Caco-2 (cell line): ENCODE data around the gene IBA57. TPM values are rescaled to one million over a fixed set of nuclear protein-coding genes. Genes with fewer than 3 reads are reported as not detected.
"Not testable (repeated sequence)": the region's sequence is repeated elsewhere in the genome, so short reads cannot be mapped to it uniquely, and the experiment has no call there.

Experiments used
- BruUV-seq: library from RNA; stranded (reverse); fragments of 400-500 nt; replicated peaks from 2 replicates; lab custom pipeline; 2021; lab: Mats Ljungman, UMichigan
- CTCF ChIA-PET: fragments of 300-600 bp; sonication (Branson Sonifier 250); formaldehyde crosslinking; loops from one replicate; lab custom pipeline; 2022; ENCODE audit warnings: antibody characterized with exemption; lab: Charles Lee
- POLR2A ChIA-PET: fragments of 300-600 bp; sonication (Branson Sonifier 250); formaldehyde crosslinking; loops from one replicate; lab custom pipeline; 2022; ENCODE audit warnings: antibody characterized with exemption; lab: Charles Lee
- DNase-seq, 2 experiments: peaks; one replicate each; pipeline versions ENCODE4 v3.0.0 to v3.0.0-alpha.2; 2020 to 2022
- H3K27me3 ChIP-seq: replicated peaks from 2 replicates; pipeline ENCODE4 v1.6.0; 2011; ENCODE audit warnings: low read length; ENCODE audit not compliant: control insufficient read depth, insufficient read depth
- H3K36me3 ChIP-seq: 2 replicates; pipeline ENCODE4 v1.5.1; 2011; ENCODE audit warnings: low read length; ENCODE audit not compliant: control insufficient read depth, insufficient read depth
- H3K4me1 ChIP-seq: fragments of 250-450 bp; sonication (Bioruptor Pico); 2 replicates; pipeline ENCODE4 v1.5.1; 2020; ENCODE audit warnings: mild to moderate bottlenecking
- H3K4me3 ChIP-seq: 2 replicates; pipeline ENCODE4 v1.5.1; 2011; ENCODE audit warnings: low read depth, mild to moderate bottlenecking, control low read depth, low read length
- H3K9me3 ChIP-seq: fragments of 250-450 bp; sonication (Bioruptor Pico); 2 replicates; pipeline ENCODE4 v1.5.1; 2020; ENCODE audit warnings: mild to moderate bottlenecking, moderate library complexity
- H3K27ac Mint-ChIP-seq: one replicate; pipeline ENCODE4 v1.8.0; 2022; ENCODE audit warnings: mixed read lengths; ENCODE audit not compliant: unreplicated experiment
- H3K27me3 Mint-ChIP-seq: one replicate; pipeline ENCODE4 v1.8.0; 2022; ENCODE audit warnings: mixed read lengths; ENCODE audit not compliant: insufficient read depth, unreplicated experiment
- H3K36me3 Mint-ChIP-seq: one replicate; pipeline ENCODE4 v1.8.0; 2022; ENCODE audit warnings: mild to moderate bottlenecking, mixed read lengths; ENCODE audit not compliant: insufficient read depth, unreplicated experiment
- H3K4me1 Mint-ChIP-seq: one replicate; pipeline ENCODE4 v1.8.0; 2022; ENCODE audit warnings: low read depth, mixed read lengths; ENCODE audit not compliant: unreplicated experiment
- H3K4me3 Mint-ChIP-seq: one replicate; pipeline ENCODE4 v1.8.0; 2022; ENCODE audit warnings: mild to moderate bottlenecking, moderate library complexity, mixed read lengths; ENCODE audit not compliant: unreplicated experiment
- H3K9me3 Mint-ChIP-seq: one replicate; pipeline ENCODE4 v1.8.0; 2022; ENCODE audit warnings: mixed read lengths; ENCODE audit not compliant: unreplicated experiment
- intact Hi-C: fragments of 100-400 bp; cut with micrococcal nuclease; formaldehyde crosslinking; loops from one replicate; pipeline ENCODE4 v1.10.0; 2022; ENCODE audit not compliant: unreplicated experiment
- total RNA-seq: library from RNA; stranded (reverse); gene quantifications from 2 replicates; pipeline ENCODE4 v1.2.3, GENCODE V29; 2022
- TF ChIP-seq, protein P1 (sequence below), 2 experiments: fragments of 200-600 bp in 1 of 2; IDR thresholded peaks; 1 replicate in 1 of 2; 2 replicates in 1 of 2; pipeline versions ENCODE4 v1.5.1 to v1.8.0; 2011 to 2022; ENCODE audit warnings: antibody characterized with exemption in 1 of 2, control low read depth in 1 of 2, inconsistent platforms in 1 of 2, low read depth in 1 of 2, low read length in 1 of 2, mild to moderate bottlenecking in 1 of 2, moderate library complexity in 1 of 2; ENCODE audit not compliant: insufficient read depth in 1 of 2, severe bottlenecking in 1 of 2, unreplicated experiment in 1 of 2

Gene IBA57
- total RNA-seq, 1 experiment from 2014 or later: 15.4 TPM

DNA sequence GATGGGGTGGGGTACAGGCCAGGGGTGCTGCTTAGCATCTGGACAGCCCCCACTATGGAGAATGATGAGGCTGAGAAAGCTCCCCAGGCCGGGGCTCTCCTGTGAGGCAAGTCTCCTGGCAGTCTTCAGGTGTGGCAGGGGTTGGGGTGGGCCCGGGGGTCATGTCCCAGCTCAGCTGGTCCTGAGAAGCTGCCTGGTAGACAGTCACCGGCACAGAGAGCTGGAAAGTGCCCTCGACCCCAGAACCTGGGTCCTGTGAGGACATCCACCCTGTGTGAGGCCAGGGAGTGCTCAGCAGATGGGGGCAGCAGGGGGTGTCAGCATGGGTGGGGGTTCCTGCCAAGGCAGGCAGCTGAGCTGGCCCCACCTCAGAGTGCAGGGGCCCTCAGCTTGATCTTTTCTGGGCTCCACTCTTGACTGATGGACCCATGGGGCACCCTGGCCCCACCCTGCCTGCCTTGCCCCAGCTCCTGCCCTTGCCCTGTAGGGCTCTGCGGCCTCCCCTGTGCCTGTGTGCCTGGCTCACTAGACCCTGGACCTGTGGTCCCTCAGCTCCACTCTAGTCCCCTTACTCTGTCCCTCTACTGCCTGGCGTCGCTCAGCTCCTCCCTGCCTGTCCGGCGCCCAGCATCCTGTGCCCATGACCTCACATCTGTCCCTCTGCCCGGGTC, 5.8 kb downstream of the IBA57 start:
- DNase-seq: no peak
- CTCF ChIA-PET: interaction anchor here (0.6 kb wide), 2 partner anchors 9 to 1230 kb away, joined by 3 to 6 read pairs; no protein-coding TSS in a partner anchor
- H3K4me1 ChIP-seq: no peaks in the 10 kb centered on the region
- Mint-ChIP-seq H3K4me1 (no peaks in the 10 kb centered on the region), H3K27me3 (no peaks in the 10 kb centered on the region), H3K4me3 (no peak overlapping the region), H3K27ac (peak overlapping the region; percentile 39), H3K9me3 (no peaks in the 10 kb centered on the region), H3K36me3 (peaks cover 13% of the 10 kb centered on the region)
- POLR2A ChIA-PET: no interaction called here
- H3K27me3 ChIP-seq: no peaks in the 10 kb centered on the region
- intact Hi-C loops: no loop called here
- peaks cover 9% of the 10 kb centered on the region for H3K9me3 ChIP-seq
- H3K4me3 ChIP-seq: no peak overlapping the region
- H3K36me3 ChIP-seq: no peaks in the 10 kb centered on the region
- no TSS peak for BruUV-seq
- TF ChIP-seq, protein P1, sequence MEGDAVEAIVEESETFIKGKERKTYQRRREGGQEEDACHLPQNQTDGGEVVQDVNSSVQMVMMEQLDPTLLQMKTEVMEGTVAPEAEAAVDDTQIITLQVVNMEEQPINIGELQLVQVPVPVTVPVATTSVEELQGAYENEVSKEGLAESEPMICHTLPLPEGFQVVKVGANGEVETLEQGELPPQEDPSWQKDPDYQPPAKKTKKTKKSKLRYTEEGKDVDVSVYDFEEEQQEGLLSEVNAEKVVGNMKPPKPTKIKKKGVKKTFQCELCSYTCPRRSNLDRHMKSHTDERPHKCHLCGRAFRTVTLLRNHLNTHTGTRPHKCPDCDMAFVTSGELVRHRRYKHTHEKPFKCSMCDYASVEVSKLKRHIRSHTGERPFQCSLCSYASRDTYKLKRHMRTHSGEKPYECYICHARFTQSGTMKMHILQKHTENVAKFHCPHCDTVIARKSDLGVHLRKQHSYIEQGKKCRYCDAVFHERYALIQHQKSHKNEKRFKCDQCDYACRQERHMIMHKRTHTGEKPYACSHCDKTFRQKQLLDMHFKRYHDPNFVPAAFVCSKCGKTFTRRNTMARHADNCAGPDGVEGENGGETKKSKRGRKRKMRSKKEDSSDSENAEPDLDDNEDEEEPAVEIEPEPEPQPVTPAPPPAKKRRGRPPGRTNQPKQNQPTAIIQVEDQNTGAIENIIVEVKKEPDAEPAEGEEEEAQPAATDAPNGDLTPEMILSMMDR (IDR thresholded peaks at IDR 0.05; ENCODE audit: insufficient read depth in 1 of 2, low read depth in 1 of 2, low read length in 1 of 2, severe bottlenecking in 1 of 2, unreplicated experiment in 1 of 2): no peak

DNA sequence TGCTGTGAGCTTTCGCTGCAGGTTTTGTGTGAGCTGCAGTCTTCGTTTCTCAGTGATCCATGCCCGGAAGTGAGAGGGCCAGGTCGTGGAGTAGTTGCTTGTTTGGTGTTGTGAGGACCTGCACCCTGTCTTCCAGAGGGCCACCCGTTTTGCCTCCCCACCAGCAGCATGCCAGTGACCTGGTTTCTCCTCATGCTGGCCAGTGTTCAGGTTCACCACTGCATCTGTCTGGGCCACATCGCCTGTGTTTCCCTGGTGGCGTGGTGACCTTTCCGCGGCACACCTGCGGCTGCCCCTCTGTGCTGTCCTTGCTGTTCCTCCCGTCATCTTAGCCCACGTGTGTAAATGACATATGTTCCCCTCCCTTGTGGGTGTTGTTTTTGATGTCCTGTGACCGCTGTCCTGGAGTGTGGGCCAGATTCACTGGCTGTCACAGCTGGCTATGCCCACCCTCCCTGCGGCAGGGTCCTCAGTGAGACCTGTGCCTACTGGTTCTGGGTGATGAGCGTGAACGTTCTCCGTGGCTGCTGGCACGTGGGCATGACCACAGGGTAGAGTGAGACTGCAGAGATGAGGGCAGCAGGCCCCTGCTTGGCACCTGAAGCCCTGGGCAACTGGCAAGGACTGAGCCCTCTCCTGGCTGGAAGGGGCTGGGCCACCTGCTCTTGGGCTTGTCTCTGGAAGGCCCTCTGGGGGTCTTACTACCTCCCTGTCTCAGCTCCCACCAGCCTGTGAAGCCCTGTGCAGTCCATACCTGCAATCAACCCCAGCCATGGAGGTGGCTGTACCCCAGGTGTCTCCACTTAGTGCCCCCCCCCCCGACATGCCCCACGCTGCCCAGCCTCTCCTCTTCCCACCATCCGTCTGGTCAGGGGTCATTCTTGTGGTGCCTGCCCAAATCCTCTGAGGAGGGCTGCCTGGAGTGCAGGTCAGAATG, 7.3 kb downstream of the IBA57 start:
- DNase-seq: no peak
- TF ChIP-seq, protein P1 (IDR thresholded peaks at IDR 0.05; ENCODE audit: insufficient read depth in 1 of 2, low read depth in 1 of 2, low read length in 1 of 2, severe bottlenecking in 1 of 2, unreplicated experiment in 1 of 2): no peak
- Mint-ChIP-seq H3K9me3 (no peaks in the 10 kb centered on the region), H3K4me1 (no peaks in the 10 kb centered on the region), H3K4me3 (no peak overlapping the region), H3K27ac (no peak overlapping the region), H3K27me3 (no peaks in the 10 kb centered on the region), H3K36me3 (peaks cover 16% of the 10 kb centered on the region)
- BruUV-seq: no TSS peak
- H3K27me3 ChIP-seq: no peaks in the 10 kb centered on the region
- H3K4me3 ChIP-seq: no peak overlapping the region
- peaks cover 9% of the 10 kb centered on the region for H3K9me3 ChIP-seq
- intact Hi-C loops: no loop called here
- no peaks in the 10 kb centered on the region for H3K36me3 ChIP-seq
- ChIA-PET POLR2A (no interaction called here), CTCF (no interaction called here)
- no peaks in the 10 kb centered on the region for H3K4me1 ChIP-seq

DNA sequence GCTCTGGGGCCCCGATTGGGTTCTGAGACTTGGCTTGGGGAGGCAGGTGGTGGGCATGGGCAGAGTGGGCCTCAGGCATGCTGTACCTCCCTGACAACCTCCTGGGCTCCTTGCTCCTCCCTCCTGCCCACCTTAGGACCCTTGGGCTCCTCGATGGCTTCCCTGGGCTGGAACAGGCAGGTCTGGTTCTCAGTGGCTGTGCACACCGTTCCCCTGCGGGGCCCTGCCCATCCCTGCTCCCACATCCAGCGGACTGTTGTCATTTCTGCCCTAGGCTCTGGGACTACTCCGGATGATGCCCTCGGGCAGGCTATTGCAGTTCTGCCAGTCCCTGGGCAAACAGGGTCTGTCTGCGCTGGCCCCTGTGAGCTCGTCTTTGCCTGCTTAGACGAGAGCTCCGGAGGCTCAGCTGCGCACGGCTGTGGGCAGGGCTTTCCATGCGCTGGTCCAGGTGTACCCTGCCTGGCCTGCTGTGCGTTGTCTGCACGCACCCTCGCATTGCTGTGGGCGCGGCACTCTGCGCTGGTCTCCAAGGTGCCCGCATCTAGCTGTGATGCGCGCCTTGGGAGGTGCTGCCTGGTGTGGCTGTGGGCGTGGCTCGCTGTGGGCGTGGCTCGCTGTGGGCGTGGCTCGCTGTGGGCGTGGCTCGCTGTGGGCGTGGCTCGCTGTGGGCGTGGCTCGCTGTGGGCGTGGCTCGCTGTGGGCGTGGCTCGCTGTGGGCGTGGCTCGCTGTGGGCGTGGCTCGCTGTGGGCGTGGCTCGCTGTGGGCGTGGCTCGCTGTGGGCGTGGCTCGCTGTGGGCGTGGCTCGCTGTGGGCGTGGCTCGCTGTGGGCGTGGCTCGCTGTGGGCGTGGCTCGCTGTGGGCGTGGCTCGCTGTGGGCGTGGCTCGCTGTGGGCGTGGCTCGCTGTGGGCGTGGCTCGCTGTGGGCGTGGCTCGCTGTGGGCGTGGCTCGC, 8.2 kb downstream of the IBA57 start:
- intact Hi-C loops, CTCF ChIA-PET, H3K9me3 ChIP-seq, H3K9me3 Mint-ChIP-seq, H3K4me3 Mint-ChIP-seq, H3K4me1 Mint-ChIP-seq, H3K27me3 ChIP-seq, H3K36me3 ChIP-seq, BruUV-seq, DNase-seq, H3K27me3 Mint-ChIP-seq, H3K4me1 ChIP-seq, POLR2A ChIA-PET, H3K27ac Mint-ChIP-seq, H3K4me3 ChIP-seq: not testable (repeated sequence)
- peaks cover 18% of the 10 kb centered on the region for H3K36me3 Mint-ChIP-seq
